Astrocyte of the spinal cord (primary cell): ENCODE data around the gene TXNDC11.
A peak's percentile ranks its signal among the peaks of the same experiment; 100 is the strongest.

Experiments
- DNase-seq: peaks from one replicate; pipeline ENCODE4 v3.0.0; 2011; ENCODE audit warnings: low read depth, low spot score
- H3K4me3 ChIP-seq: 2 replicates; pipeline ENCODE4 v1.5.1; 2011; ENCODE audit warnings: low read depth, mild to moderate bottlenecking, low read length, moderate library complexity
- in situ Hi-C: cut with HindIII; loops from 2 replicates; pipeline ENCODE4 v1.10.0; 2017; ENCODE audit warnings: low sequenced_read_pairs
- TF ChIP-seq, protein P1 (sequence below): IDR thresholded peaks from 2 replicates; pipeline ENCODE4 v1.5.1; 2012; ENCODE audit warnings: low read depth, mild to moderate bottlenecking, low read length, inconsistent platforms

The TXNDC11 gene

DNA sequence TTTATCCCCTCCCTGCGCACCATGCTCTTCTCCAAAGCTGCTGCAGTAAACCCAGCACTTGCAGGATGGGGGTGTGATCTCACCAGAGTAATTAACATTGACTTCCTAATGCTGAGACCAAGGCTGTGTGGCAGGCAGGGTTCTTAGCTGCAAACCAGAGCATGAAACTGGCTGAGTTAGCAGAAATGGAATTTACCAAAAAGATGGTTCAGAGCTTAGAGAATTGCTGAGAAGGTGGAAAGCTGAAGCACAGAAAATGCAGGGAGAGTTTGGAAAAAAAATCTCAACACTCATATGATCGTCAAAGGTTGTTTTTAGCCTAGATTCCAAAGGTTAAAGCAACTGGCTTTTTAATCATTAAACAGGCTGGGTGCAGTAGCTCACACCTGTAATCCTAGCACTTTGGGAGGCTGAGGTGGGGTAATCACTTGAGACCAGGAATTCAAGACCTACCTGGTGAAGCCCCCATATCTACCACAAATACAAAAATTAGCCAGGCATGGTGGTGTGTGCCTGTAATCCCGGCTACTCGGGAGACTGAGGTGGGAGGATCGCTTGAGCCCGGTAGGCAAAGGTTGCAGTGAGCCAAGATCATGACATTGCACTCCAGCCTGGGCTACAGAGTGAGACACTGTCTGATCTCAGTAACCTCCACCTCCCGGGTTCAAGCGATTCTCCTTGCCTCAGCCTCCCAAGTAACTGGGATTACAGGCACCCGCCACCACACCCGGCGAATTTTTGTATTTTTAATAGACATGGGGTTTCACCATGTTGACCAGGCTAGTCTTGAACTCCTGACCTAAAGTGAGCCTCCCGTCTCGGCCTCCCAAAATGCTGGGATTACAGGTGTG lies 6.0 kb upstream of the TXNDC11 start:
- no peak overlapping the region for H3K4me3 ChIP-seq
- DNase-seq: no peak
- in situ Hi-C loops: no loop called here
- TF ChIP-seq, protein P1, sequence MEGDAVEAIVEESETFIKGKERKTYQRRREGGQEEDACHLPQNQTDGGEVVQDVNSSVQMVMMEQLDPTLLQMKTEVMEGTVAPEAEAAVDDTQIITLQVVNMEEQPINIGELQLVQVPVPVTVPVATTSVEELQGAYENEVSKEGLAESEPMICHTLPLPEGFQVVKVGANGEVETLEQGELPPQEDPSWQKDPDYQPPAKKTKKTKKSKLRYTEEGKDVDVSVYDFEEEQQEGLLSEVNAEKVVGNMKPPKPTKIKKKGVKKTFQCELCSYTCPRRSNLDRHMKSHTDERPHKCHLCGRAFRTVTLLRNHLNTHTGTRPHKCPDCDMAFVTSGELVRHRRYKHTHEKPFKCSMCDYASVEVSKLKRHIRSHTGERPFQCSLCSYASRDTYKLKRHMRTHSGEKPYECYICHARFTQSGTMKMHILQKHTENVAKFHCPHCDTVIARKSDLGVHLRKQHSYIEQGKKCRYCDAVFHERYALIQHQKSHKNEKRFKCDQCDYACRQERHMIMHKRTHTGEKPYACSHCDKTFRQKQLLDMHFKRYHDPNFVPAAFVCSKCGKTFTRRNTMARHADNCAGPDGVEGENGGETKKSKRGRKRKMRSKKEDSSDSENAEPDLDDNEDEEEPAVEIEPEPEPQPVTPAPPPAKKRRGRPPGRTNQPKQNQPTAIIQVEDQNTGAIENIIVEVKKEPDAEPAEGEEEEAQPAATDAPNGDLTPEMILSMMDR: no peak

DNA sequence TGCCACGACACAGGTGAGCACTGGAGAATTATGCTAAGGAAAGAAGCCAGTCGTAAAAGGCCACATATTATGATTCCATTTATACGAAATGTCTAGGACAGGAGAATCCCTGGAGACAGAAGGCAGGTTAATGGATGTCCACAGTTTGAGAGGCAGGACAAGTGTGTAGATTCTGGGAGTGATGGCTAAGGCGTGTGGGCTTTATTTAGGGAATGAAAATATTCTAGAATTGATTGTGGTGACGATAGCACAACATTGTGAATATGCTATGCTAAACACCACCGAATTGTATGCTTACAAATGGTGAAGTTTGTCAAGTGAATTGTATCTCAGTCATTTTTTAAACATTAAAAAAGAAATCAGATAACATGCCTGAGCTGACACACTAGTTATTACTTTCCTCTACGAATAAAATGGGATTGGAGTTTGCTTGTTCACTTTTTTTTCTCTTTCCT lies 5.3 kb upstream of the TXNDC11 start:
- no peak for DNase-seq
- no peak overlapping the region for H3K4me3 ChIP-seq
- TF ChIP-seq, protein P1: no peak
- in situ Hi-C loops: no loop called here

DNA sequence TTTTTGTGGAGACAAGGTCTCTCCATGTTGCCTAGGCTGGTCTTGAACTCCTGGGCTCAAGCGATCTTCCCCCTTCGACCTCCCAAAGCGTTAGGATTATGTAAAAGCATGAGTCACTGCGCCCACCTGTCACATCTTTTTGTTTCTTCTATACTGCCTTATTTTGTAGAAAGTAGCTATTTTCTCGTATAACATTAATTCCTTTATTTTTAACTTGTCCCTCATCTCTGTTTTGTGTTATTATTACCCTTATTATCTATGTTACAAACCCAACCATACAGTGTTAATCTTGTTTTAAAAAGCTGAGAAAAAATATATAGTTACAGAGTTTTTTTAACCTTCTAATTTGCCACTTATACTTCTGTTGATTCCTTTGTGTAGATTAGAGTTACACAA lies 1.4 kb upstream of the TXNDC11 start:
- TF ChIP-seq, protein P1: no peak
- DNase-seq: no peak
- no peak overlapping the region for H3K4me3 ChIP-seq
- in situ Hi-C loops: no loop called here

DNA sequence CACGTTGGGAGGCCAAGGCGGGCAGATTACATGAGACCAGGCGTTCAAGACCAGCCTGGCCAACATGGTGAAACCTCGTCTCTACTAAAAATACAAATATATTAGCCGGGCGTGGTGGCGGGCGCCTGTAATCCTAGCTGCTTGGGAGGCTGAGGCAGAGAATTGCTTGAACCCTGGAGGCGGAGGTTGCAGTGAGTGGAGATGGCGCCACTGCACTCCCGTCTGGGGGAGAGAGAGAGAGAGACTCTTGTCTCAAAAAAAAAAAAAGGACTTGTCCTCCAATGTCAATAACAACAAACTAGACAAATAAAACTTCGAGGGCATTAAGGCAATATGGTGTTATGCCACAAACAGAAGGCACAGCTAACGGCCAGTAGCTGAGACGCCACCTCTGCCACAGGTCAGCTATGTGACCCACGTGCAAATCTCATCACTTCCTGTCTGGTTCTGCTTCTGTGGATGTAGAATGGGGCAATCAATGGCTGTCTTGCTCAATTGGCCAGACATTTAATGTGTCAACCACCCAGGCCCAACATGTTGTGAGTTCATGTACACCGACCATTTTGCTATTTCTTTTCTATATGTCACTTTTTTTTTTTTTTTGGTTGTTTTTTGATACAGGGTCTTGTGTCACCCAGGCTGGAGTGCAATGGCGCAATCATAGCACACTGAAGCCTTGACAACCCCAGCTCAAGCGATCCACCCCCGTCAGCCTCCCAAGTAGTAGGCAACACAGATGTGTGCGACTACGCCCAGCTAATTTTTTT lies 834 bp upstream of the TXNDC11 start:
- DNase-seq: peak; percentile 8
- peak overlapping the region; percentile 87 for H3K4me3 ChIP-seq
- in situ Hi-C loops: no loop called here
- TF ChIP-seq, protein P1: no peak

DNA sequence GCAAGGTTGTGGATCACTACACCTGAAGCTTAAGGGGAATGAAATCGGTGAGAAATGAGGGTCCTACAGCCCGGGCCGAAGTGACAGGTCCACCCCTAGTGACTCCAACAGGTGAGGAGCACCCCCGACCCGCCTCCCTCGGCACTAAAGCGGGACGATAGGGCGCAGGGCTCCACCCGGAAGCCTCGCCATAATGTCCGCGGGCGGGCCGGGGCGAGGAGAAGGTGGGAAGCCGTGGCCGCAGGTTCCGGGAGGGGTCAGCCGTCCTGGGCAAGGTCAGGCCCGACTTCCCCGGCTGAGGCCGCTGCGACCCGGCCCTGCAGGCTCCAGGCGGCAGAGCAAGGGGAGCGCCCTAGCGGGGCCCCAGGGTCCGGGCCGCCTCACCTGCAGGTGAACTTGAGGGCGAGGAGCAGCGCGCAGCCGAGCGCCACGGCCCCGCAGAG lies 543 bp downstream of the TXNDC11 start:
- DNase-seq: peak; percentile 8
- in situ Hi-C loops: no loop called here
- peak overlapping the region; percentile 87 for H3K4me3 ChIP-seq
- TF ChIP-seq, protein P1: no peak

DNA sequence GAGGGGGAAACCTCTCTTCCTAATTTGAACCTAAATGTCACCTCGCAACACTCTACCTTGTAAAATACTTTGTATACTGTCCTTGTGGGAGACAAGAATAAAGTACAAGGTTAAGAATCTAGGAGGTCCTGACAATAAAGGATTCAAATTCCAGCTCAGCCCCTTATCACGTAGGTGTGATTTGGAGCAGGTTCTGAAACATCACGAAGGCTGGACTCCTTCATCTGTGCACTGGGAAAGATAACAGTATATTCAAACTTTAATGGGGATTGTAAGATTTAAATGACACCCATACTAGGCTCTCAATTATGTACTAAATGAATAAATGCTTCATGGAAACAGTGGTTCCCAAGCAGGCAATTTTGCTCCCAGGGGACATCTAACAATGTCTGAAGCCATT lies 2.1 kb downstream of the TXNDC11 start:
- H3K4me3 ChIP-seq: peak overlapping the region; percentile 87
- in situ Hi-C loops: no loop called here
- TF ChIP-seq, protein P1: no peak
- DNase-seq: no peak
